A549 (cell line): ENCODE data around the gene MRPL11. TPM values are rescaled to one million over a fixed set of nuclear protein-coding genes. Genes with fewer than 3 reads are reported as not detected.

Experiments
- ATAC-seq, 2 experiments: fragments of 200-7000 bp in 1 of 2; fragments of >200 bp in 1 of 2; cut with Nextera tagmentation in 1 of 2; cut with Tn5 transposase in 1 of 2; 3 replicates each; pipeline versions ENCODE4 v1.8.0 to v1.9.1; 2018 to 2020; ENCODE audit warnings: mild to moderate bottlenecking in 1 of 2, moderate library complexity in 1 of 2
- CTCF ChIA-PET: fragments of 300-600 bp; sonication (Branson Sonifier 250); formaldehyde crosslinking; extraction: SDS; loops from one replicate; lab custom pipeline; 2021; ENCODE audit warnings: antibody characterized with exemption, inconsistent platforms; lab: Yijun Ruan, JAX
- POLR2A ChIA-PET: fragments of 350-600 bp; formaldehyde crosslinking; extraction: SDS; loops from one replicate; lab custom pipeline; 2021; ENCODE audit warnings: antibody characterized with exemption, inconsistent platforms; lab: Yijun Ruan, JAX
- DNase-seq, 2 experiments: peaks; one replicate each; pipeline versions ENCODE4 v3.0.0 to v3.0.0-alpha.2; 2011 to 2016; ENCODE audit warnings: low read depth in 1 of 2, low spot score in 1 of 2
- FAIRE-seq: peaks from 2 replicates; lab custom pipeline; 2011; peaks lifted over from hg19 to GRCh38; lab: Jason Lieb, UNC
- H3K27ac ChIP-seq, 2 experiments: fragments of >200 bp; sonication (Bioruptor Twin); formaldehyde crosslinking; 3 replicates each; pipeline ENCODE4 v1.5.1; 2016 to 2017
- H3K4me1 ChIP-seq: fragments of >200 bp; sonication (Bioruptor Twin); formaldehyde crosslinking; 3 replicates; pipeline ENCODE4 v1.6.1; 2016
- H3K4me2 ChIP-seq: fragments of >200 bp; sonication (Bioruptor Twin); formaldehyde crosslinking; 3 replicates; pipeline ENCODE4 v1.6.1; 2016
- H3K4me3 ChIP-seq: fragments of >200 bp; sonication (Bioruptor Twin); formaldehyde crosslinking; 3 replicates; pipeline ENCODE4 v1.5.1; 2016
- H3K9me3 ChIP-seq: fragments of >200 bp; sonication (Bioruptor Twin); formaldehyde crosslinking; 3 replicates; pipeline ENCODE4 v1.6.1; 2016
- CEBPB ChIP-seq, 2 experiments: fragments of >200 bp in 1 of 2; sonication (Bioruptor Twin) in 1 of 2; formaldehyde crosslinking in 1 of 2; IDR thresholded peaks; 2 replicates each; pipeline ENCODE4 v1.6.1; 2012 to 2016
- CHD2 ChIP-seq: fragments of 150-350 bp; IDR thresholded peaks from 2 replicates; pipeline ENCODE4 v1.6.1; 2014; ENCODE audit warnings: low read length; ENCODE audit not compliant: partially characterized antibody
- CHD4 ChIP-seq: fragments of 200-600 bp; sonication (generic); IDR thresholded peaks from 2 replicates; pipeline ENCODE4 v1.6.1; 2016; ENCODE audit warnings: antibody characterized with exemption, mild to moderate bottlenecking, borderline replicate concordance
- EP300 ChIP-seq, 2 experiments: fragments of >200 bp; sonication (Bioruptor Twin); formaldehyde crosslinking; IDR thresholded peaks; 2 replicates in 1 of 2; 3 replicates in 1 of 2; pipeline ENCODE4 v1.6.1; 2016 to 2017
- FOSB ChIP-seq: fragments of 250-450 bp; sonication (Bioruptor Pico); IDR thresholded peaks from 2 replicates; pipeline ENCODE4 v1.5.0; 2020; ENCODE audit warnings: mild to moderate bottlenecking, moderate library complexity
- FOSL2 ChIP-seq, 2 experiments: fragments of 450-650 bp in 1 of 2; fragments of >200 bp in 1 of 2; sonication (Bioruptor Twin) in 1 of 2; formaldehyde crosslinking; IDR thresholded peaks; 2 replicates each; pipeline versions ENCODE4 v1.5.0 to v1.6.1; 2016 to 2020; ENCODE audit warnings: mild to moderate bottlenecking in 1 of 2, moderate library complexity in 1 of 2
- GATA3 ChIP-seq: IDR thresholded peaks from 2 replicates; pipeline ENCODE4 v1.6.1; 2012; ENCODE audit warnings: borderline replicate concordance
- HES2 ChIP-seq: fragments of >200 bp; sonication (Bioruptor Twin); formaldehyde crosslinking; IDR thresholded peaks from 2 replicates; pipeline ENCODE4 v1.6.1; 2016
- JUN ChIP-seq, 2 experiments: fragments of >200 bp; sonication (Bioruptor Twin); formaldehyde crosslinking; IDR thresholded peaks; 2 replicates in 1 of 2; 3 replicates in 1 of 2; pipeline ENCODE4 v1.6.1; 2016 to 2017
- KDM1A ChIP-seq: fragments of 200-600 bp; sonication (generic); IDR thresholded peaks from 2 replicates; pipeline ENCODE4 v1.6.1; 2016; ENCODE audit warnings: low read depth, mild to moderate bottlenecking
- MAZ ChIP-seq: fragments of 150-350 bp; IDR thresholded peaks from 2 replicates; pipeline ENCODE4 v1.6.1; 2014; ENCODE audit warnings: antibody characterized with exemption, low read depth, low read length, borderline replicate concordance
- NFE2L2 ChIP-seq: fragments of 150-350 bp; conservative IDR thresholded peaks from 2 replicates; pipeline ENCODE4 v1.6.1; 2014; ENCODE audit warnings: low read length
- NPAS2 ChIP-seq: fragments of 250-450 bp; sonication (Bioruptor Pico); IDR thresholded peaks from 2 replicates; pipeline ENCODE4 v1.8.0; 2022; ENCODE audit warnings: mild to moderate bottlenecking, moderate library complexity, borderline replicate concordance
- PBX3 ChIP-seq: IDR thresholded peaks from 2 replicates; pipeline ENCODE4 v1.6.1; 2012
- POLR2A ChIP-seq: IDR thresholded peaks from 2 replicates; pipeline ENCODE4 v1.6.1; 2012; ENCODE audit warnings: mild to moderate bottlenecking, low read length
- RARB ChIP-seq: fragments of 250-450 bp; sonication (Bioruptor Pico); IDR thresholded peaks from 2 replicates; pipeline ENCODE4 v1.8.0; 2021; ENCODE audit warnings: mild to moderate bottlenecking, moderate library complexity
- REST ChIP-seq: fragments of 200-600 bp; sonication (generic); IDR thresholded peaks from 2 replicates; pipeline ENCODE4 v1.6.1; 2016; ENCODE audit warnings: antibody characterized with exemption, mild to moderate bottlenecking, moderate library complexity
- RFX5 ChIP-seq: fragments of 450-650 bp; IDR thresholded peaks from 2 replicates; pipeline ENCODE4 v1.7.1; 2014; ENCODE audit warnings: antibody characterized with exemption, mild to moderate bottlenecking, moderate library complexity
- SREBF2 ChIP-seq: fragments of 450-650 bp; IDR thresholded peaks from 2 replicates; pipeline ENCODE4 v1.6.1; 2014; ENCODE audit warnings: mild to moderate bottlenecking, moderate library complexity
- ZFP36 ChIP-seq: fragments of 450-650 bp; IDR thresholded peaks from 2 replicates; pipeline ENCODE4 v1.6.1; 2014; ENCODE audit warnings: borderline replicate concordance; ENCODE audit not compliant: partially characterized antibody
- WGBS: methylation state at CpG from one replicate; pipeline ENCODE4 v1.1.6; 2017; ENCODE audit errors: missing lambda C conversion rate; 5-methylcytosine and 5-hydroxymethylcytosine counted together
- polyA plus RNA-seq, 4 experiments: library from polyadenylated mRNA; depleted of rRNA in 3 of 4; stranded (reverse); fragments of >200 nt; fragmentation: RNase III in 1 of 4; extraction: RNeasy Plus Mini Kit Qiagen cat#74134 plus additional on column Dnase treatment in 1 of 4; gene quantifications; 2 replicates in 3 of 4; 3 replicates in 1 of 4; pipeline ENCODE4 v1.2.3, GENCODE V29; 2011 to 2017

MRPL11 gene
- polyA plus RNA-seq, 2 of the 4 experiments (the other 2 are of a cell fraction), result 62.9 to 73.8 TPM

- no peak overlapping the region for H3K27ac ChIP-seq
- H3K9me3 ChIP-seq, result peaks cover 5% of the 10 kb centered on the region
- ATAC-seq (no peak), DNase-seq (no peak), FAIRE-seq (no peak)
- no peak for TF ChIP-seq RARB
- no peak for TF ChIP-seq JUN (IDR thresholded peaks at IDR 0.05)
- no peak for TF ChIP-seq RFX5
- TF ChIP-seq FOSL2 (IDR thresholded peaks at IDR 0.05), result no peak
- no peak for TF ChIP-seq FOSL2 (CRISPR knock-in tag; IDR thresholded peaks at IDR 0.05)
- TF ChIP-seq HES2, result no peak
- no peak for TF ChIP-seq PBX3
- TF ChIP-seq CHD2, result no peak
- no peak for TF ChIP-seq NPAS2 (CRISPR knock-in tag)
- no peak for TF ChIP-seq POLR2A
- no peak for TF ChIP-seq REST
- no peak for TF ChIP-seq CEBPB (IDR thresholded peaks at IDR 0.05)
- TF ChIP-seq KDM1A, result no peak
- TF ChIP-seq NFE2L2, result no peak
- no peak for TF ChIP-seq ZFP36
- TF ChIP-seq GATA3, result no peak
- no peak for TF ChIP-seq EP300 (IDR thresholded peaks at IDR 0.05)
- TF ChIP-seq CHD4, result no peak
- no peak for TF ChIP-seq SREBF2
- TF ChIP-seq FOSB (CRISPR knock-in tag), result no peak
- no peak for TF ChIP-seq MAZ
- H3K4me3 ChIP-seq, result no peak overlapping the region
- ChIA-PET CTCF (interaction anchor here (0.9 to 3.6 kb wide), 5 partner anchors 17 to 97 kb away, joined by 3 to 15 read pairs (median 4); partner anchors contain the start of gene MRPL11), POLR2A (no interaction called here)
- H3K4me2 ChIP-seq, result no peak overlapping the region
- H3K4me1 ChIP-seq, result 0 out of 3 replicates have a peak, but pooled peaks cover 3% of the 10 kb centered on the region
Measured at GRCh38 chr11:66462010-66462409, 23.4 kb upstream of the MRPL11 start.

- ChIA-PET CTCF (interaction anchor here (0.6 to 1.8 kb wide), 9 partner anchors 9 to 73 kb away, joined by 3 to 5 read pairs (median 4); partner anchors contain the start of genes DPP3 and MRPL11), POLR2A (interaction anchor here (0.6 kb wide), 1 partner anchor 157 kb away, joined by 3 read pairs; no protein-coding TSS in a partner anchor)
- H3K4me3 ChIP-seq, result no peak overlapping the region
- FAIRE-seq, result no peak
- no peak for ATAC-seq
- no peak overlapping the region for H3K4me2 ChIP-seq
- H3K27ac ChIP-seq, result no peak overlapping the region
- no peak for DNase-seq
- H3K4me1 ChIP-seq, result no peaks in the 10 kb centered on the region
- 36% methylated on average over 5 of the region's 5 CpGs for WGBS
- no peak for TF ChIP-seq GATA3
- H3K9me3 ChIP-seq, result peaks cover 5% of the 10 kb centered on the region
Measured at GRCh38 chr11:66459138-66459778, 20.6 kb upstream of the MRPL11 start.
